Ovary (tissue), 9 donors: Measurements from ENCODE around the gene SPACA7. TPM values are rescaled to one million over a fixed set of nuclear protein-coding genes. Genes with fewer than 3 reads are reported as not detected.

Experiments
- DNase-seq, 5 donors: peaks; one replicate each; pipeline ENCODE4 v3.0.0-alpha.2; 2019 to 2020
- H3K27ac ChIP-seq, 2 donors: fragments of 200-600 bp; one replicate each; pipeline versions ENCODE4 v1.5.1 to v1.8.0; 2019 to 2022
- H3K27me3 ChIP-seq: fragments of 200-600 bp; one replicate; pipeline ENCODE4 v1.8.0; 2022
- H3K36me3 ChIP-seq: fragments of 200-600 bp; sonication (generic); one replicate; pipeline ENCODE4 v1.5.1; 2019
- H3K4me1 ChIP-seq: one replicate; pipeline ENCODE4 v1.8.1; 2013; ENCODE audit warnings: mild to moderate bottlenecking, moderate library complexity; ENCODE audit not compliant: insufficient read depth
- H3K4me3 ChIP-seq: fragments of 200-600 bp; sonication (generic); one replicate; pipeline ENCODE4 v1.5.1; 2017
- H3K9me3 ChIP-seq, 2 donors: fragments of 200-600 bp in 1 of 2; sonication (generic) in 1 of 2; one replicate each; pipeline versions ENCODE4 v1.5.1 to v1.8.1; 2013 to 2019; ENCODE audit warnings: mild to moderate bottlenecking in 1 of 2, moderate library complexity in 1 of 2
- EP300 ChIP-seq: sonication (generic); formaldehyde crosslinking; IDR thresholded peaks from one replicate; pipeline ENCODE4 v1.6.1; 2017; ENCODE audit warnings: antibody characterized with exemption
- POLR2A ChIP-seq: fragments of 450-650 bp; IDR thresholded peaks from one replicate; pipeline ENCODE4 v1.6.1; 2017; ENCODE audit warnings: antibody characterized with exemption, mild to moderate bottlenecking, moderate library complexity
- WGBS, 3 donors: extraction: QIAGEN DNeasy Blood & Tissue Kit in 1 of 3; methylation state at CpG; one replicate each; pipeline versions ENCODE4 v1.1.5 to v1.1.7; 2013 to 2017; 5-methylcytosine and 5-hydroxymethylcytosine counted together
- intact Hi-C, 4 donors: fragments of 100-400 bp; cut with DNase I; formaldehyde crosslinking; loops; one replicate each; pipeline versions ENCODE4 v1.11.0 to v1.15.1; 2022 to 2023
- polyA plus RNA-seq, 2 donors: library from polyadenylated mRNA; stranded (reverse); fragments of 200-250 nt in 1 of 2; fragments of 350-450 nt in 1 of 2; fragmentation: Illumina TruSeq in 1 of 2; extraction: RNeasy Lipid Tissue Mini Kit (QIAGEN cat#74804) in 1 of 2; gene quantifications; one replicate each; pipeline ENCODE4 v1.2.3, GENCODE V29; 2013 to 2014
- total RNA-seq, 7 donors: library from RNA; depleted of rRNA in 2 of 7; stranded (reverse); fragments of >200 nt in 2 of 7; fragmentation: NEBNext Ultra II Directional in 3 of 7; extraction: Animal tissue kit (Norgen Biotek cat#: 25700) in 3 of 7; gene quantifications; one replicate each; pipeline versions ENCODE4 v1.1.0 to v1.2.4, GENCODE V29; 2016 to 2023
- TF ChIP-seq, protein P1 (sequence below), 3 donors: fragments of 450-650 bp in 2 of 3; fragments of 200-600 bp in 1 of 3; IDR thresholded peaks; one replicate each; pipeline versions ENCODE4 v1.5.1 to v1.8.0; 2016 to 2022; ENCODE audit warnings: antibody characterized with exemption in 3 of 3, mild to moderate bottlenecking in 1 of 3
- donor health status: DM: no; HTN: no; CAD: no; lungs with moderate emphysema.
- donor health status: DM: no; HTN: no; CAD: no.
- donor health status: Bipolar disorder and iron deficiency.
- donor health status: DM: yes; HTN: yes; CAD: no.
- donor health status: DM: no; HTN: no; CAD: no.
- donor health status: DM: yes; HTN: yes; CAD: no.

SPACA7 gene
- total and polyA plus RNA-seq, 9 donors: not detected

DNA sequence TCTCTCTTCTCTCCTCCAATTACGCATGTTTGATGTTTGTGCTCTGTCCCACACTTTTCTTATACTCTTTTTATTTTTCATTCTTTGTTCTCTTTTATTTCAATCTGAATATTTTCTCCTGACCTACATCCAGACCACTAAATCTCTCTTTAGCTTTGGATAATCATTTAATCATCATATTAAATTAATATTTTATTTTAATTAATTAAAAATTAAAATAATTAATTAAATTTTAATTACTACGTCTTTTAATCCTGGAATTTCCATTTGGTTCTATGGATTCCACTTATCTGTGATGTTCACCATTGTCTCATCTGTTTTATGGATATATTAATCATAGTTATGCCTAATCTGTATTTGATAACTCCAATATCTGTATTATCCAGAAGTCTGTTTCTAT is 62.4 kb downstream of the SPACA7 start:
- TF ChIP-seq EP300 (no peak), POLR2A (no peak)
- TF ChIP-seq, protein P1, sequence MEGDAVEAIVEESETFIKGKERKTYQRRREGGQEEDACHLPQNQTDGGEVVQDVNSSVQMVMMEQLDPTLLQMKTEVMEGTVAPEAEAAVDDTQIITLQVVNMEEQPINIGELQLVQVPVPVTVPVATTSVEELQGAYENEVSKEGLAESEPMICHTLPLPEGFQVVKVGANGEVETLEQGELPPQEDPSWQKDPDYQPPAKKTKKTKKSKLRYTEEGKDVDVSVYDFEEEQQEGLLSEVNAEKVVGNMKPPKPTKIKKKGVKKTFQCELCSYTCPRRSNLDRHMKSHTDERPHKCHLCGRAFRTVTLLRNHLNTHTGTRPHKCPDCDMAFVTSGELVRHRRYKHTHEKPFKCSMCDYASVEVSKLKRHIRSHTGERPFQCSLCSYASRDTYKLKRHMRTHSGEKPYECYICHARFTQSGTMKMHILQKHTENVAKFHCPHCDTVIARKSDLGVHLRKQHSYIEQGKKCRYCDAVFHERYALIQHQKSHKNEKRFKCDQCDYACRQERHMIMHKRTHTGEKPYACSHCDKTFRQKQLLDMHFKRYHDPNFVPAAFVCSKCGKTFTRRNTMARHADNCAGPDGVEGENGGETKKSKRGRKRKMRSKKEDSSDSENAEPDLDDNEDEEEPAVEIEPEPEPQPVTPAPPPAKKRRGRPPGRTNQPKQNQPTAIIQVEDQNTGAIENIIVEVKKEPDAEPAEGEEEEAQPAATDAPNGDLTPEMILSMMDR (IDR thresholded peaks at IDR 0.05): no peak
- Histone ChIP-seq H3K27ac (no peak overlapping the region), H3K27me3 (no peaks in the 10 kb centered on the region), H3K4me1 (no peaks in the 10 kb centered on the region), H3K36me3 (no peaks in the 10 kb centered on the region), H3K9me3 (no peaks in the 10 kb centered on the region), H3K4me3 (no peak overlapping the region)
- 74 to 86% (median 85%) methylated on average over 2 of the region's 2 CpGs for WGBS, 3 donors
- no peak for DNase-seq
- intact Hi-C loops: no loop called here

- TF ChIP-seq EP300: no peak
- TF ChIP-seq POLR2A: no peak
- TF ChIP-seq, protein P1 (IDR thresholded peaks at IDR 0.05): no peak
- Histone ChIP-seq H3K4me3 (no peak overlapping the region), H3K27me3 (no peaks in the 10 kb centered on the region), H3K9me3 (no peaks in the 10 kb centered on the region), H3K27ac (no peak overlapping the region), H3K36me3 (no peaks in the 10 kb centered on the region), H3K4me1 (no peaks in the 10 kb centered on the region)
- no peak for DNase-seq
- intact Hi-C loops: loop anchor here in 3 of 4 donors (10.0 kb wide), 1 partner anchor 966 kb away; no protein-coding TSS in a partner anchor
- 88 to 90% (median 90%) methylated on average over 17 of the region's 17 CpGs for WGBS, 3 donors
These were observed 65.1 kb downstream of the SPACA7 start for GRCh38 chr13:112441226-112441625.

GRCh38 chr13:112441779-112442310 is 65.7 kb downstream of the SPACA7 start:
- WGBS, 3 donors: 69 to 77% (median 77%) methylated on average over 19 of the region's 19 CpGs
- TF ChIP-seq EP300: no peak
- no peak for TF ChIP-seq POLR2A
- TF ChIP-seq, protein P1 (IDR thresholded peaks at IDR 0.05): no peak
- H3K9me3 ChIP-seq: no peaks in the 10 kb centered on the region
- no peaks in the 10 kb centered on the region for H3K36me3 ChIP-seq
- DNase-seq: no peak
- intact Hi-C loops: loop anchor here in 3 of 4 donors (10.0 kb wide), 1 partner anchor 967 kb away; no protein-coding TSS in a partner anchor
- no peaks in the 10 kb centered on the region for H3K4me1 ChIP-seq
- H3K27me3 ChIP-seq: no peaks in the 10 kb centered on the region
- H3K4me3 ChIP-seq: no peak overlapping the region
- no peak overlapping the region for H3K27ac ChIP-seq

DNA sequence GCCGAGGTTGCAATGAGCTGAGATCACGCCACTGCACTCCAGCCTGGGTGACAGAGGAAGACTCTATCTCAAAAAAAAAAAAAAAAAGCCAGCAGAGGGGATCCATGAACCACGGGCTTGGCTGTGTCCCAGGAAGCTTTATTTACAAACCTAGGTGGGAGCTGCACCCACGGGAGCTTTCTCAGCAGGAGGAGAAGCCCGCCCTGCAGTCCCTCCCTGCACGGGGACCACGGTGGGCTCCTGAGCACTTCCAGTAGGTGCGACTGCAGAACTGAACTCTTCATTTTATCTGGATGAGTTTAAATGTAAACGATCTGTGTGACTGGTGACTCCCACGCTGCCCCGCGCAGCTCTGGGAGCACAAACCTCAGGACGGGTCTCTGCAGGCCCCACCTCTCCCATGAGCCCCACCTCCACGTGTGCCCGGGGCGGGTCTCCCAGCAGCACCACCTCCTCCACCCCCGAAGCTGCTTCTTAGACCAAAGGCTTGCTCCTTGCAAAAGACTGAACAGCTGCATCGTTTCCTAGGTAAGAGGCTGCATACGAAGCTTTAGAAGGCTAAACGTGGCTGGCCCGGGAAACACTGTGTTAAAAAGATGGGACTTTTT is 66.4 kb downstream of the SPACA7 start:
- H3K27ac ChIP-seq: no peak overlapping the region
- WGBS, 3 donors: 9 to 15% (median 11%) methylated on average over 21 of the region's 21 CpGs
- TF ChIP-seq, protein P1 (IDR thresholded peaks at IDR 0.05): no peak
- TF ChIP-seq EP300: no peak
- TF ChIP-seq POLR2A: no peak
- no peak for DNase-seq
- H3K36me3 ChIP-seq: no peaks in the 10 kb centered on the region
- intact Hi-C loops: loop anchor here in 3 of 4 donors (10.0 kb wide), 1 partner anchor 968 kb away; no protein-coding TSS in a partner anchor
- H3K4me3 ChIP-seq: no peak overlapping the region
- H3K9me3 ChIP-seq: no peaks in the 10 kb centered on the region
- H3K27me3 ChIP-seq: no peaks in the 10 kb centered on the region
- H3K4me1 ChIP-seq: no peaks in the 10 kb centered on the region
